Neural progenitor cell (in vitro differentiated cells): ENCODE data around the gene NUDT13.

Experiments
- EZH2 ChIP-seq: fragments of 200-600 bp; sonication (generic); IDR thresholded peaks from 2 replicates; pipeline ENCODE4 v1.6.1; 2017; ENCODE audit warnings: antibody characterized with exemption, mild to moderate bottlenecking, moderate library complexity
- EZH2phosphoT487 ChIP-seq: fragments of 200-600 bp; sonication (generic); IDR thresholded peaks from 2 replicates; pipeline ENCODE4 v1.6.1; 2017; ENCODE audit warnings: antibody characterized with exemption
- TF ChIP-seq, protein P1 (sequence below): fragments of 200-600 bp; sonication (generic); IDR thresholded peaks from 2 replicates; pipeline ENCODE4 v1.5.1; 2017; ENCODE audit warnings: antibody characterized with exemption, mild to moderate bottlenecking

DNA sequence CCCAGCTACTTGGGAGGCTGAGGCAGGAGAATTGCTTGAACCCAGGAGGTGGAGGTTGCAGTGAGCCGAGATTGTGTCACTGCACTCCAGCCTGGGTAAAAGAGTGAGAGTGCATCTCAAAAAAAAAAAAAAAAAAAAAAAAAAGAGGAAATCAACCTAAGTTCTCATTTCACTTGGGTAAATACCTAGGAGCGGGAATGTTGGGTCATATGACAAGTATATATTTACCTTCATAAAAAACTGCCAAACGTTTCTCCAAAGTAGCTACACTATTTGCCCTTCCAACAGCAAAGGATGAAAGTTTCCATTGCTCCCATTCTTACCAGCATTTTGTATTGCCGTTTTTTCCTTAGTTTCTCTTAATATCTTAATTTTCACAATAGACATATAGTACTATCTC, 23.4 kb upstream of the NUDT13 start:
- TF ChIP-seq, protein P1, sequence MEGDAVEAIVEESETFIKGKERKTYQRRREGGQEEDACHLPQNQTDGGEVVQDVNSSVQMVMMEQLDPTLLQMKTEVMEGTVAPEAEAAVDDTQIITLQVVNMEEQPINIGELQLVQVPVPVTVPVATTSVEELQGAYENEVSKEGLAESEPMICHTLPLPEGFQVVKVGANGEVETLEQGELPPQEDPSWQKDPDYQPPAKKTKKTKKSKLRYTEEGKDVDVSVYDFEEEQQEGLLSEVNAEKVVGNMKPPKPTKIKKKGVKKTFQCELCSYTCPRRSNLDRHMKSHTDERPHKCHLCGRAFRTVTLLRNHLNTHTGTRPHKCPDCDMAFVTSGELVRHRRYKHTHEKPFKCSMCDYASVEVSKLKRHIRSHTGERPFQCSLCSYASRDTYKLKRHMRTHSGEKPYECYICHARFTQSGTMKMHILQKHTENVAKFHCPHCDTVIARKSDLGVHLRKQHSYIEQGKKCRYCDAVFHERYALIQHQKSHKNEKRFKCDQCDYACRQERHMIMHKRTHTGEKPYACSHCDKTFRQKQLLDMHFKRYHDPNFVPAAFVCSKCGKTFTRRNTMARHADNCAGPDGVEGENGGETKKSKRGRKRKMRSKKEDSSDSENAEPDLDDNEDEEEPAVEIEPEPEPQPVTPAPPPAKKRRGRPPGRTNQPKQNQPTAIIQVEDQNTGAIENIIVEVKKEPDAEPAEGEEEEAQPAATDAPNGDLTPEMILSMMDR = no peak
- no peak for TF ChIP-seq EZH2phosphoT487
- no peak for TF ChIP-seq EZH2
